ENCODE data around the gene SPG7.

SPG7 gene

GRCh38 chr16:89595330-89596060 is 87.3 kb downstream of the SPG7 start:
- Histone ChIP-seq H3K9ac (no peak overlapping the region), H3K4me3 (IDR thresholded peaks at IDR 0.05; ENCODE audit: insufficient read depth, low read depth, low read length) (no peak overlapping the region), H3K4me2 (no peak overlapping the region), H3K36me3 (ENCODE audit: insufficient read depth) (no peaks in the 10 kb centered on the region), H3K27me3 (ENCODE audit: insufficient read depth, low read depth) (no peaks in the 10 kb centered on the region), H3K79me2 (ENCODE audit: insufficient read depth, low read depth) (no peaks in the 10 kb centered on the region), H3K4me1 (ENCODE audit: low read depth, poor library complexity, severe bottlenecking) (peaks cover 7% of the 10 kb centered on the region), H3K27ac (no peak overlapping the region), H2AFZ (ENCODE audit: low read depth) (no peak overlapping the region), H4K20me1 (ENCODE audit: insufficient read depth) (no peaks in the 10 kb centered on the region)
- TF ChIP-seq CTCF (conservative IDR thresholded peaks at IDR 0.05; ENCODE audit: low read depth, low read length): no peak

DNA sequence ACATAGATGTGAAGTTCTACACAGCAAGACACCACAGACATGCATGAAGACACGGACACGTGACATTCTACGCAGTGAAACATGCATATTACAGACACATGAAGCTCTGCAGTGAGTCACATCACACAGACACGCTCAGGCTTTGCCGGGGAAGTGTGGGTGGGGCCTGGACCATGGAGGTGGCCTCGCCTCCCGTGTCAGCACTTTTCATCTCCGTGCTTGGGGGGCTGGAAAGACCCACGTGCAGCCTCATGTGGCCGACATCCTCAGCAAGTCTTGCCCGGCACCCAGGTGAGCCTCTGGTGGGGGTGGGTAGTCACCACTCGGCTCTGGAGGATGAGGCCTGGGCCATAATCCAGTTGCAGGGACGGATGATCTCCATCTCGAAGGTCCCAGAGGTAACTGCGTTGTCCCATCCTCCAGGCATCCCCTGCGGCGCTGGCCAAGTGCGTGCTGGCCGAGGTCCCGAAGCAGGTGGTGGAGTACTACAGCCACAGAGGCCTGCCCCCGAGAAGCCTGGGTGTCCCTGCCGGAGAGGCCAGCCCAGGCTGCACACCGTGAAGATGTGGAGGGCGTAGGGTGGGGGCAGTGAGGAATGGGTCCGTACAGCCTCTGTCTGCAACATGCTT is 88.0 kb downstream of the SPG7 start:
- no peaks in the 10 kb centered on the region for H3K79me2 ChIP-seq (ENCODE audit: insufficient read depth, low read depth)
- no peaks in the 10 kb centered on the region for H4K20me1 ChIP-seq (ENCODE audit: insufficient read depth)
- TF ChIP-seq CTCF (conservative IDR thresholded peaks at IDR 0.05; ENCODE audit: low read depth, low read length): no peak
- H3K4me3 ChIP-seq (IDR thresholded peaks at IDR 0.05; ENCODE audit: insufficient read depth, low read depth, low read length): no peak overlapping the region
- H3K27ac ChIP-seq: no peak overlapping the region
- no peak overlapping the region for H3K9ac ChIP-seq
- peaks cover 7% of the 10 kb centered on the region for H3K4me1 ChIP-seq (ENCODE audit: low read depth, poor library complexity, severe bottlenecking)
- H3K4me2 ChIP-seq: no peak overlapping the region
- H2AFZ ChIP-seq (ENCODE audit: low read depth): no peak overlapping the region
- no peaks in the 10 kb centered on the region for H3K36me3 ChIP-seq (ENCODE audit: insufficient read depth)
- H3K27me3 ChIP-seq (ENCODE audit: insufficient read depth, low read depth): no peaks in the 10 kb centered on the region

- Histone ChIP-seq H3K4me3 (IDR thresholded peaks at IDR 0.05; ENCODE audit: insufficient read depth, low read depth, low read length) (no peak overlapping the region), H3K27ac (no peak overlapping the region), H3K4me1 (ENCODE audit: low read depth, poor library complexity, severe bottlenecking) (peaks cover 7% of the 10 kb centered on the region), H3K79me2 (ENCODE audit: insufficient read depth, low read depth) (no peaks in the 10 kb centered on the region), H3K27me3 (ENCODE audit: insufficient read depth, low read depth) (no peaks in the 10 kb centered on the region; the same call in 1 of the 2 replicates), H4K20me1 (ENCODE audit: insufficient read depth) (no peaks in the 10 kb centered on the region), H3K36me3 (ENCODE audit: insufficient read depth) (no peaks in the 10 kb centered on the region), H2AFZ (ENCODE audit: low read depth) (no peak overlapping the region), H3K9ac (no peak overlapping the region), H3K4me2 (no peak overlapping the region)
- no peak for TF ChIP-seq CTCF (conservative IDR thresholded peaks at IDR 0.05; ENCODE audit: low read depth, low read length)
Measured at GRCh38 chr16:89596957-89597649, 88.9 kb downstream of the SPG7 start.

DNA sequence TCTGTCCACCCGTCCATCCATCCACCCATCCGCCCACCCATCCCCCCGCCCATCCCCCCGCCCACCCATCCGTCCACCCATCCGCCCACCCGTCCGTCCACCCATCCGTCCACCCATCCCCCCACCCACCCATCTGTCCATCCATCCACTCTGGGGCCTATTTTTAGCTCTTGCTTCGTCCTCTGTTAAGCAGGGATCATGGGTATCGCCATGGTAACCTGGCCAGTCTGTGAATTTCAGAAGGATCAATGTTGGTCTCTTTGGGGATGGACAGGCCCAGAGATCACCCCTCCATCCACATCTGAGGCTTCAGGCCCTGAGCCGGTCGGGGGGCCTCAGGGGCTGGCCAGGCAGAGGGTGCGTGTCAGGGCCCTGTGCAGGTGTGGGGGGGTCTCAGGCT is 90.0 kb downstream of the SPG7 start:
- no peak overlapping the region for H3K9ac ChIP-seq
- no peak overlapping the region for H2AFZ ChIP-seq (ENCODE audit: low read depth)
- no peak for TF ChIP-seq CTCF (conservative IDR thresholded peaks at IDR 0.05; ENCODE audit: low read depth, low read length)
- no peak overlapping the region for H3K4me2 ChIP-seq
- peaks cover 7% of the 10 kb centered on the region for H3K4me1 ChIP-seq (ENCODE audit: low read depth, poor library complexity, severe bottlenecking)
- H3K27ac ChIP-seq: no peak overlapping the region
- H3K79me2 ChIP-seq (ENCODE audit: insufficient read depth, low read depth): no peaks in the 10 kb centered on the region
- no peak overlapping the region for H3K4me3 ChIP-seq (IDR thresholded peaks at IDR 0.05; ENCODE audit: insufficient read depth, low read depth, low read length)
- no peaks in the 10 kb centered on the region for H3K36me3 ChIP-seq (ENCODE audit: insufficient read depth)
- no peaks in the 10 kb centered on the region for H4K20me1 ChIP-seq (ENCODE audit: insufficient read depth)
- peaks cover 3% of the 10 kb centered on the region; the same call in 1 of the 2 replicates for H3K27me3 ChIP-seq (ENCODE audit: insufficient read depth, low read depth)
